Thyroid gland (tissue), 4 donors: ENCODE results near the gene HAGHL. TPM values are rescaled to one million over a fixed set of nuclear protein-coding genes. Genes with fewer than 3 reads are reported as not detected.
"Not testable (repeated sequence)": the region's sequence is repeated elsewhere in the genome, so short reads cannot be mapped to it uniquely, and the experiment has no call there.

Experiments
- DNase-seq, 2 donors: peaks; one replicate each; pipeline ENCODE4 v3.0.0-alpha.2; 2019
- H3K27ac ChIP-seq, 3 donors: fragments of 200-600 bp; sonication (generic); 1 replicate in 2 of 3; 2 replicates in 1 of 3; pipeline ENCODE4 v1.5.1; 2016 to 2019; ENCODE audit warnings: mild to moderate bottlenecking in 1 of 3, moderate library complexity in 1 of 3
- H3K27me3 ChIP-seq: fragments of 200-600 bp; sonication (generic); one replicate; pipeline ENCODE4 v1.5.1; 2019
- H3K36me3 ChIP-seq, 2 donors: fragments of 200-600 bp; sonication (generic); one replicate each; pipeline ENCODE4 v1.5.1; 2016 to 2019
- H3K4me1 ChIP-seq, 2 donors: fragments of 200-600 bp; sonication (generic); one replicate each; pipeline ENCODE4 v1.5.1; 2017 to 2019
- H3K4me3 ChIP-seq, 3 donors: fragments of 200-600 bp; sonication (generic); replicated peaks in 1 of 3; 1 replicate in 2 of 3; 2 replicates in 1 of 3; pipeline ENCODE4 v1.5.1; 2016; ENCODE audit warnings: mild to moderate bottlenecking in 1 of 3
- H3K9me3 ChIP-seq: fragments of 200-600 bp; sonication (generic); one replicate; pipeline ENCODE4 v1.5.1; 2017
- POLR2A ChIP-seq, 2 donors: fragments of 450-650 bp; IDR thresholded peaks; one replicate each; pipeline ENCODE4 v1.6.1; 2017; ENCODE audit warnings: antibody characterized with exemption in 2 of 2, mild to moderate bottlenecking in 2 of 2, moderate library complexity in 1 of 2
- WGBS, 2 donors: methylation state at CpG; one replicate each; pipeline ENCODE4 v1.1.5; 2017; 5-methylcytosine and 5-hydroxymethylcytosine counted together
- intact Hi-C: fragments of 100-400 bp; cut with DNase I; formaldehyde crosslinking; loops from one replicate; pipeline ENCODE4 v1.15.1; 2023
- total RNA-seq, 4 donors: library from RNA; depleted of rRNA; stranded (reverse); fragments of >200 nt; gene quantifications; one replicate each; pipeline ENCODE4 v1.2.3, GENCODE V29; 2016
- TF ChIP-seq, protein P1 (sequence below), 6 experiments: fragments of 200-600 bp in 3 of 6; fragments of 450-650 bp in 3 of 6; sonication (generic) in 3 of 6; IDR thresholded peaks; one replicate each; pipeline ENCODE4 v1.5.1; 2016 to 2019; ENCODE audit warnings: antibody characterized with exemption in 6 of 6, mild to moderate bottlenecking in 2 of 6, inconsistent platforms in 1 of 6, moderate library complexity in 1 of 6

The HAGHL gene
- total RNA-seq, 4 donors from 2014 or later, result 3.8 to 8.7 (median 5.1) TPM; not detected in 1

DNA sequence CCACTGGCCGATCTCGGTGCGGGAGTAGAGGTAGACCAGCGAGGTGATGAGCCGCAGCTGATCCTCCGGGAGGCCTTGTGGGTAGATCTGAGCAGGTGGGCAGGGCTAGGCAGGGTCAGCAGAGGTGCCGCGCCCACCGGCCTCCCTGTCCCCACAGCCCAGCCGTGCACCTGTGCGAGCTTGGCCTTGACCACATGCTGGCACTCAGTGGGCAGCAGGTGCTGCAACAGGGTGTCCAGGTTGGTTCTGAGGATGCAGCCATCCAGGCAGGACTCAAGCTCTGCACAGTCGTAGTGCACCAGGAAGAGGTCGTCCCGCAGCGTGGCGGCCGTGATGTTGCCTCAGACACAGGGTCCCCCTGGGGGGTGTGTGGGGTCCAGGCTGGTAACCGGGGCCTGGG is 46.1 kb downstream of the HAGHL start:
- Histone ChIP-seq H3K4me3 (no peak overlapping the region), H3K27me3 (no peaks in the 10 kb centered on the region), H3K4me1 (no peaks in the 10 kb centered on the region), H3K27ac (no peak overlapping the region), H3K36me3 (no peaks in the 10 kb centered on the region), H3K9me3 (no peaks in the 10 kb centered on the region)
- no peak for DNase-seq
- intact Hi-C loops, result no loop called here
- no peak for TF ChIP-seq POLR2A (IDR thresholded peaks at IDR 0.05)
- WGBS, 2 donors, result 88 to 89% methylated on average over 12 to 18 of the region's 18 CpGs

DNA sequence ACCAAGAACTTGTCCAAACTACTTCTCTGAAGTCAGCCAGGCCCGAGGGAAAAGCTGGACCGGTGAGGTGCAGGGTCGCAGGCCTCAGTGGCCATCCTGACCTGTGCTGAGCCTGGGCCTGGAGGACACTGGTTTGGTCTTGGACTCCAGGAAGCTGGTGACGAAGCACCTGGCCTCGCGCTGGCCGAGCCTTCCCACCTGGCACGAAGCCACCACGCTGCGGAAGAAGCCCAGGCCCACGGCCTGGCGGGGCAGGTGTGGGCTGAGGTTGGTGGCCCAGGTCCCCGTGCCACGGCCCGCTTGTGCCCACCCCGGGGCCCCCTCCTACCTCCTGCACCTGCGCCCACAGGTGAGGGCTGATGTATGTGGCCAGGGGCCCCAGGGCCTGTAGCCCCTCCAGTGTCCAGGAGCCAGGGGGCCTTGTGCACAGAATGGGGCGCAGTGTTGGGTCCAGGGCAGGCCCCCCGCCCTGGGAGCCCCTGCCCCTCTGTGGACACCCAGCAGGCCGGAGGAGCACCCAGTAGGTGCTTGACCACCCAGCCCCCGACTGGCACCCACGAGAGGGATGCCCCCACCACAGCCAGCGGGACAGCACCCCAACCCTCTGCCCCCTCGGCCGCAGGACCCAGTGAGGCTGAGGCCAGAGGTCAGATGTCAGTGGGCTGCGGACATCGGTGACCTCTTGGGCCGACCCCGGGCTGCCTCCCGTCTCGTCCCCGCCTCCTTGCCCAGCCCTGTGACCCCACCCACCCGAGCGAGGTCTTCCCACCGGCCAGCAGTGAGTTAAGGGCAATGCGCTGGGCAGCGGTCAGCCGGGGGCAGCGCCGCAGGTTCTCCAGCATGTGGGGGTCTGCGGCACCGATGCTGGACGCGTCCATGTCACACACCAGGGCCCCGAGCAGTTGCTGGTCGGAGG is 47.4 kb downstream of the HAGHL start:
- H3K27ac ChIP-seq, result no peak overlapping the region
- intact Hi-C loops, result no loop called here
- TF ChIP-seq, protein P1, sequence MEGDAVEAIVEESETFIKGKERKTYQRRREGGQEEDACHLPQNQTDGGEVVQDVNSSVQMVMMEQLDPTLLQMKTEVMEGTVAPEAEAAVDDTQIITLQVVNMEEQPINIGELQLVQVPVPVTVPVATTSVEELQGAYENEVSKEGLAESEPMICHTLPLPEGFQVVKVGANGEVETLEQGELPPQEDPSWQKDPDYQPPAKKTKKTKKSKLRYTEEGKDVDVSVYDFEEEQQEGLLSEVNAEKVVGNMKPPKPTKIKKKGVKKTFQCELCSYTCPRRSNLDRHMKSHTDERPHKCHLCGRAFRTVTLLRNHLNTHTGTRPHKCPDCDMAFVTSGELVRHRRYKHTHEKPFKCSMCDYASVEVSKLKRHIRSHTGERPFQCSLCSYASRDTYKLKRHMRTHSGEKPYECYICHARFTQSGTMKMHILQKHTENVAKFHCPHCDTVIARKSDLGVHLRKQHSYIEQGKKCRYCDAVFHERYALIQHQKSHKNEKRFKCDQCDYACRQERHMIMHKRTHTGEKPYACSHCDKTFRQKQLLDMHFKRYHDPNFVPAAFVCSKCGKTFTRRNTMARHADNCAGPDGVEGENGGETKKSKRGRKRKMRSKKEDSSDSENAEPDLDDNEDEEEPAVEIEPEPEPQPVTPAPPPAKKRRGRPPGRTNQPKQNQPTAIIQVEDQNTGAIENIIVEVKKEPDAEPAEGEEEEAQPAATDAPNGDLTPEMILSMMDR (IDR thresholded peaks at IDR 0.05), result no peak
- no peak for TF ChIP-seq POLR2A (IDR thresholded peaks at IDR 0.05)
- no peaks in the 10 kb centered on the region for H3K4me1 ChIP-seq
- H3K36me3 ChIP-seq, result no peaks in the 10 kb centered on the region
- DNase-seq, result no peak
- H3K27me3 ChIP-seq, result no peaks in the 10 kb centered on the region
- no peaks in the 10 kb centered on the region for H3K9me3 ChIP-seq
- 82 to 83% methylated on average over 25 to 36 of the region's 46 CpGs for WGBS, 2 donors
- H3K4me3 ChIP-seq, result no peak overlapping the region

DNA sequence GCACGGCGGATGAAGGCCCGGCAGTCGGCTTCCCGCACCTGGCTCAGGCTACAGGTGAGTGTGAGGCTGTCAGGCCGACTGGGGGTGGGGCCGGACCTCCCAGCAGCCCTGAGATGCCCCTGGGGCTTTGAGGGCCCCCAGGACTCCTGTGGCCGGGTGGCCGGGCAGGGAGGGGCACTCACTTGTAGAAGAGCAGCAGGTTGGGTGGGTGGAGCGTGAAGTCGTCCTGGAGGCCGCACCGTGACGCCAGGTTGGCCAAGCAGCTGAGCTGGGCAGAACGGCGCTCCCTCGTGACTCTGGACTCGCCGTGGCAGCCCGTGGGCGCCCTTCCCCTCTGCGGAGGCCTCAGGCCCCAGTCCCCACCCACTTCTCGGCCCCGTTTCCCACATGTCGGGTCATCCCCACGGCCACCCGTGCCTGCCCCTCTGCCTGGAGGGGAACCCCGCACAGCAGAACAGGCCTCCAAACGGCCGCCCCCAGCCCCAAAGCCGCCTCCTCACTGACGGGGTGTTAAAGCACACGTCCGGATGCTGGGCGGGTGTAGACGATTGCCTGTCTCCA is 48.4 kb downstream of the HAGHL start:
- H3K36me3 ChIP-seq, result no peaks in the 10 kb centered on the region
- 57 to 74% methylated on average over 14 to 19 of the region's 36 CpGs for WGBS, 2 donors
- H3K9me3 ChIP-seq, result no peaks in the 10 kb centered on the region
- DNase-seq, result no peak
- no peak for TF ChIP-seq POLR2A (IDR thresholded peaks at IDR 0.05)
- TF ChIP-seq, protein P1 (IDR thresholded peaks at IDR 0.05), result no peak
- intact Hi-C loops, result no loop called here
- H3K4me3 ChIP-seq, result no peak overlapping the region
- no peaks in the 10 kb centered on the region for H3K27me3 ChIP-seq
- no peak overlapping the region for H3K27ac ChIP-seq
- H3K4me1 ChIP-seq, result no peaks in the 10 kb centered on the region

DNA sequence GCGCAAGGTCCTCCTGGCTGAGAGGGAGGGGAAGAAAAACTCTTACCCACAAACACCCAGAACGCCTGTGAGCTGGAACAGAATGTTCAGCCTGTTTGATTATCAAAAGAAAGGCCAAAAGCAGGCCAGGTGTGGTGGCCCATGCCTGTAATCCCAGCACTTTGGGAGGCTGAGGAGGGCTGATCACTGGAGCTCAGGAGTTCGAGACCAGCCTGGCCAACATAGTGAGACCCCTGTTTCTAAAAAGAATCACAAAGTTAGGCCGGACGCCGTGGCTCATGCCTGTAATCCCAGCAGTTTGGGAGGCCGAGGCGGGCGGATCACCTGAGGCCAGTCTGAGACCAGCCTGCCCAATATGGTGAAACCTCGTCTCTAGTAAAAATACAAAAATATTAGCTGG is 49.4 kb downstream of the HAGHL start:
- DNase-seq, H3K27ac ChIP-seq, H3K4me1 ChIP-seq, H3K4me3 ChIP-seq, H3K9me3 ChIP-seq, H3K27me3 ChIP-seq, intact Hi-C loops, H3K36me3 ChIP-seq: not testable (repeated sequence)
- 87 to 91% methylated on average over 10 of the region's 10 CpGs for WGBS, 2 donors

DNA sequence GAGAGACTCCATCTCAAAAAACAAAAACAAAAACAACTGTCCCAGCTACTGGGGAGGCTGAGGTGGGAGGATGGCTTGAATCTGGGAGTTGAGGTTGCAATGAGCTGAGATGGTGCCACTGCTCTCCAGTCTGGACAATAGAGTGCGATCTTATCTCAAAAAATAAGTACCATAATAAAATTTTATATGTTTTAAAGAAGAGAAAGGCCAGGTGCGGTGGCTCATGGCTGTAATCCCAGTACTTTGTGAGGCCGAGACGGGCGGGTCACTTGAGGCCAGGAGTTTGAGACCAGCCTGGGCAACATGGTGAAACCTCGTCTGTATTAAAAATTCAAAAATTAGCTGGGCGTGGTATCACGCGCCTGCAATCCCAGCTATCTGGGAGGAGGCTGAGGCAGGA is 49.9 kb downstream of the HAGHL start:
- no peak for DNase-seq
- Histone ChIP-seq H3K27ac (no peak overlapping the region), H3K36me3 (no peaks in the 10 kb centered on the region), H3K9me3 (no peaks in the 10 kb centered on the region), H3K27me3 (no peaks in the 10 kb centered on the region), H3K4me3 (no peak overlapping the region), H3K4me1 (no peaks in the 10 kb centered on the region)
- 91 to 95% methylated on average over 9 of the region's 9 CpGs for WGBS, 2 donors
- intact Hi-C loops, result no loop called here
- TF ChIP-seq, protein P1 (IDR thresholded peaks at IDR 0.05), result no peak
- no peak for TF ChIP-seq POLR2A (IDR thresholded peaks at IDR 0.05)

DNA sequence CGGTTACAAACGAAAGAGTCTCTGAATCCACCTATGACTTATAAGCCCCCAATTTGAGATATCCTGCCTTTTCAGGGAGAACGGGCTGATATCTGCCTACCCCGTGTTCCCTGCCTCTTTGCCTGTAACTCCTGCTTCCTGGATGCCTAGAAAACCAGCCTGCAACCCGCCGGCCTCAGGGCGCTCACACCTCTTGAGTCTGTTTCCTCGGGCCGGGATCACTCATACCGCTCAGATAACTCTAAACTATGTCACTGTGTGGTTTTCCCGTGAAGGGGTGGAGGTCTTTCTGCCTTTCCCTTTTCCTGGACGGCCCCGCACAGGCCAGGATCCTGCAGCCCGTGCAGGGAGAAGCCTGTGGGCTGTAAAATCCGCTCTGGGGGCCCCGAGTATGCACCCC is 50.9 kb downstream of the HAGHL start:
- no peak overlapping the region for H3K27ac ChIP-seq
- H3K4me1 ChIP-seq, result no peaks in the 10 kb centered on the region
- no peak overlapping the region for H3K4me3 ChIP-seq
- DNase-seq, result no peak
- TF ChIP-seq, protein P1 (IDR thresholded peaks at IDR 0.05), result no peak
- no peak for TF ChIP-seq POLR2A (IDR thresholded peaks at IDR 0.05)
- WGBS, 2 donors, result 35% methylated on average over 16 of the region's 16 CpGs
- intact Hi-C loops, result no loop called here
- H3K27me3 ChIP-seq, result no peaks in the 10 kb centered on the region
- H3K36me3 ChIP-seq, result no peaks in the 10 kb centered on the region
- no peaks in the 10 kb centered on the region for H3K9me3 ChIP-seq
